Activated CD8-positive, alpha-beta memory T cell treated with anti-CD3 and anti-CD28 coated beads for 36 hours (primary cell): ENCODE results near the gene HBEGF. TPM values are rescaled to one million over a fixed set of nuclear protein-coding genes. Genes with fewer than 3 reads are reported as not detected.

ENCODE experiments used
- CTCF ChIA-PET: fragments of 350-600 bp; sonication (Branson Sonifier 250); formaldehyde crosslinking; loops from one replicate; lab custom pipeline; 2021; ENCODE audit warnings: antibody characterized with exemption; lab: Charles Lee
- POLR2A ChIA-PET: fragments of 350-600 bp; sonication (Branson Sonifier 250); formaldehyde crosslinking; loops from one replicate; lab custom pipeline; 2021; ENCODE audit warnings: antibody characterized with exemption; lab: Charles Lee
- total RNA-seq, 2 experiments: library from RNA; stranded (reverse); gene quantifications; one replicate each; pipeline ENCODE4 v1.2.3, GENCODE V29; 2021

Gene HBEGF
- total RNA-seq, 2 experiments from 2014 or later = 4.4 to 5.0 TPM

- ChIA-PET POLR2A (no interaction called here), CTCF (no interaction called here)
Observed at GRCh38 chr5:140324041-140324600, 22.3 kb downstream of the HBEGF start.

GRCh38 chr5:140322751-140323731 is 23.4 kb downstream of the HBEGF start:
- CTCF ChIA-PET = no interaction called here

GRCh38 chr5:140321796-140322195 is 24.6 kb downstream of the HBEGF start:
- ChIA-PET CTCF (no interaction called here), POLR2A (no interaction called here)

More at GRCh38 chr5:140322751-140323731, 23.4 kb downstream of the HBEGF start:
- POLR2A ChIA-PET = no interaction called here

- ChIA-PET POLR2A (no interaction called here), CTCF (no interaction called here)
Observed at GRCh38 chr5:140319833-140320232, 26.6 kb downstream of the HBEGF start.

- POLR2A ChIA-PET = no interaction called here
- CTCF ChIA-PET = no interaction called here
Observed at GRCh38 chr5:140318792-140319191, 27.6 kb downstream of the HBEGF start.

GRCh38 chr5:140317859-140318258 is 28.5 kb downstream of the HBEGF start:
- CTCF ChIA-PET = interaction anchor here (0.5 to 1.7 kb wide), 3 partner anchors 38 to 169 kb away, joined by 3 to 4 read pairs (median 3); no protein-coding TSS in a partner anchor
- POLR2A ChIA-PET = no interaction called here

- ChIA-PET POLR2A (no interaction called here), CTCF (interaction anchor here (0.8 kb wide), 1 partner anchor 68 kb away, joined by 3 read pairs; no protein-coding TSS in a partner anchor)
Observed at GRCh38 chr5:140312791-140313189, 33.6 kb downstream of the HBEGF start.

- POLR2A ChIA-PET = no interaction called here
Observed at GRCh38 chr5:140312067-140312790, 34.2 kb downstream of the HBEGF start.

GRCh38 chr5:140311011-140311467 is 35.4 kb downstream of the HBEGF start:
- ChIA-PET CTCF (no interaction called here), POLR2A (no interaction called here)

More at GRCh38 chr5:140312067-140312790, 34.2 kb downstream of the HBEGF start:
- CTCF ChIA-PET = interaction anchor here (0.8 kb wide), 1 partner anchor 68 kb away, joined by 3 read pairs; no protein-coding TSS in a partner anchor

GRCh38 chr5:140310434-140310833 is 36.0 kb downstream of the HBEGF start:
- POLR2A ChIA-PET = no interaction called here
- CTCF ChIA-PET = no interaction called here

GRCh38 chr5:140309706-140310249 is 36.6 kb downstream of the HBEGF start:
- CTCF ChIA-PET = no interaction called here
- POLR2A ChIA-PET = no interaction called here

- ChIA-PET POLR2A (interaction anchor here (0.6 kb wide), 1 partner anchor 29 kb away, joined by 5 read pairs; no protein-coding TSS in a partner anchor), CTCF (no interaction called here)
Observed at GRCh38 chr5:140305471-140305870, 40.9 kb downstream of the HBEGF start.

GRCh38 chr5:140303966-140304365 is 42.4 kb downstream of the HBEGF start:
- ChIA-PET POLR2A (interaction anchor here (1.5 kb wide), 1 partner anchor 42 kb away, joined by 5 read pairs; the partner anchor contains the start of gene HBEGF), CTCF (interaction anchor here (1.1 kb wide), 1 partner anchor 54 kb away, joined by 4 read pairs; no protein-coding TSS in a partner anchor)

- ChIA-PET POLR2A (interaction anchor here (0.6 to 1.5 kb wide), 3 partner anchors 43 to 345 kb away, joined by 3 to 5 read pairs (median 3); partner anchors contain the start of gene HBEGF), CTCF (interaction anchor here (0.7 to 1.1 kb wide), 4 partner anchors 44 to 63 kb away, joined by 3 to 4 read pairs (median 4); partner anchors contain the start of gene HBEGF)
Observed at GRCh38 chr5:140302786-140303639, 43.4 kb downstream of the HBEGF start, which contains the start of gene PFDN1. Gene PFDN1, minus strand, starts transcription at chr5:140303101. Its CDS starts 28 bp downstream, at chr5:140303073.

GRCh38 chr5:140301136-140301535 is 45.3 kb downstream of the HBEGF start:
- CTCF ChIA-PET = no interaction called here
- POLR2A ChIA-PET = no interaction called here

- CTCF ChIA-PET = no interaction called here
- POLR2A ChIA-PET = no interaction called here
Observed at GRCh38 chr5:140299056-140299455, 47.3 kb downstream of the HBEGF start.

- ChIA-PET CTCF (no interaction called here), POLR2A (no interaction called here)
Observed at GRCh38 chr5:140298183-140298601, 48.2 kb downstream of the HBEGF start.

GRCh38 chr5:140297283-140297682 is 49.1 kb downstream of the HBEGF start:
- POLR2A ChIA-PET = no interaction called here
- CTCF ChIA-PET = interaction anchor here (0.6 kb wide), 1 partner anchor 23 kb away, joined by 3 read pairs; no protein-coding TSS in a partner anchor
